HG02759 (cell line): ENCODE measurements around the gene PKN2.
A peak's percentile ranks its signal among the peaks of the same experiment; 100 is the strongest.

ENCODE experiments used
- ATAC-seq: cut with Tn5 transposase; IDR thresholded peaks from one replicate; pipeline ENCODE4 v1.9.1; 2021; ENCODE audit warnings: mild to moderate bottlenecking, moderate library complexity; ENCODE audit not compliant: unreplicated experiment

The PKN2 gene

DNA sequence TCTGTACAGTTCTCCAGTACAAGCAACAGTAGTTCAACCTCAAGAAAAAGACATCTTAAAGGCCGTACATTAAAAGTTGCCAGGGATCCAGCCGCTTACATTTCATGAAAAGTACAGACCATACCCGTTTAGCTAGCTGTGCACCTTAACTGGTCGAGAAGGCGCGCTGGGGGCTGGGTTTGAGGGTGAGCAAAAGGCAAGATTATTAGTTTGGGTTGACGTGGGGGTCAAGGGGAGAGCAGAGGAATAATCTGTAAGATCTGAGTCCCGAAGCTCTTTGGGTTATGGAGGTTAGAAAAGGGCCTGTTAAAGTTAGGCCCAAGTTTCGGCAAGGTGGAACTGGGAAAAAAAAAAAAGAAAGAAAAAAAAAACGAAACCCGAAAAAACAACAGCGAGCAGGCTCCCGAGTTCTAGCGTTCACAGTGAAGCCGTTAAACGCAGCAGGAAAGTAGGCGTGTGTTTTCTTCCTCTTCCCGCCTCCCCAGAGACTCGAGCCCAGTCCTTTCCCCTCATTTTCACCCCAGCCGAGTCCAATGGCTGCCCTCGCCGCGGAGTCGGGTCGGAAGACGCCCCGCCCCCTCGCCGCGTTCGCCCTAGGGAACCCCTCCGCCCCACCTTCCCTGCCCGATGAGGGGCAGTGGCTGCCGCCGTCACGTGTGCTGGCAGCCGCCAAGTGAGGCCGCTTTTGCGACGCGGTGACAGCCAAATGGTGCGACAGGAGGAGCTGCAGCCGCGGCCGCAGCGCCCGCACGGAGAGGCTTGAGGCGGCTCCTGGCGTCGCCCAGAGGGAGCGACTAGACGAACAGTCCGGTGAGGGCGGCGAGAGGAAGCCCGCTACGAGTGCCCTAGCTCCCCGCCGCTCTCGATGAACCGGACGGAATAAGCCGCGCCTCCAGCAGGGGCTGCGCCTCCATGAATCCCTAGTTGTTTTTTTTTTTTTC lies at the start of gene PKN2:
PKN2 (plus strand) TSS at position 733 of the 941 bp plus-strand sequence. CDS start 308 bp downstream, outside the sequence.
- ATAC-seq, result peak; percentile 91

DNA sequence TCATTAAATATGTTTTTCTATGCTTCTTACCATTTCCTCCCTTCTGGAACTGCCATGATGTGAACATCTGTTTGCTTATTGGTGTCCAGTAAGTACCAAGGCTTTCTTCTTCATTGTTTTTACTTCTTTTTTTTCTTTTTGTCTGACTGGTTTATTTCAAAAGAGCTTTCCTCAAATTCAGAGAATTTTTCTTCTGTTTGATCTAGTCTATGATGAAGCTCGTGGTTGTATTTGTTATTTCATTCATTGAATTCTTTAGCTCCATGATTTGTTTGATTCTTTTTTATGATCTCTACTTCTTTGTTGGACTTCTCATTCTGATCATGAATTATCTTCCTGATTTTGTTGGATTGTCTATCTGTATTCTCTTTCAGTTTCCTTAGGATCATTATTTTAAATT lies 49.5 kb upstream of the PKN2 start:
- no peak for ATAC-seq

DNA sequence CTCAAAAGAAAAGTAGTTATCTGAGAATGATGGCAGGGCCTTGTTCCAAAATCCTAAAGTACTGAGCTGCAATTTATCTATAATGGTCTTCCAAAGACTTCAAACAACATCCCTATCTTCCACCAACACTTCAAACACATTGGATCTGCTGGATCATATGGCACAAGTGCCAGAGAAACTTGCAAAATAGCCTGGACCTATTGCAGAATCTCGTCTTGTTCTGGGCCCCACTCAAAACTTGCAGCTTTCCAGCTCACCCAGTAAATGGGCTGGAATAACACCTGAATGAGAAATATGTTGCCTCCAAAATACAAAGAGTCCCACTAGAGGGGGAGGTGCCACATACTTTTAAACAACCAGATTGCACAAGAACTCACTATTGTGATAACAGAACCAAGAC lies 44.0 kb upstream of the PKN2 start:
- no peak for ATAC-seq

- no peak for ATAC-seq
These were observed 38.2 kb upstream of the PKN2 start for GRCh38 chr1:88645886-88646285.

GRCh38 chr1:88646476-88647248 lies 37.4 kb upstream of the PKN2 start:
- no peak for ATAC-seq

DNA sequence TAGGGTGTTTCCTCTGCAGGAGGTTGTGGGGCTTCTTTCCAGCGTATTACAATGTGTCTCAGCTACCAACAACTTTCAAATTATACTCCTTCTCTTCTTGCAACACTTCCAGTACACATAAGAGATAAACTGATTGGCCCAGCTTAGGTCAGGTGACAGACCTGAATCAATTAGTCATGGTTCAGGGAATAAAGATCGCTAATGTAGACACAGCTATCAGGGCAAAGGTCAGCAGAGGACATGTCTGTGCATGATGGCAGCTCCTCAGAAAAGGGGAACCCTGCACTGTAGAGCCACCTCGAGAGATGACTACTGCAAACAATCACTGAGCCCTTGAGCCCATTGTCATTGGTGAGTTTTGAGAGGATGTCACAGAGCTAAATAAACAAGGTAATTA lies 36.8 kb upstream of the PKN2 start:
- peak; percentile 80 for ATAC-seq

DNA sequence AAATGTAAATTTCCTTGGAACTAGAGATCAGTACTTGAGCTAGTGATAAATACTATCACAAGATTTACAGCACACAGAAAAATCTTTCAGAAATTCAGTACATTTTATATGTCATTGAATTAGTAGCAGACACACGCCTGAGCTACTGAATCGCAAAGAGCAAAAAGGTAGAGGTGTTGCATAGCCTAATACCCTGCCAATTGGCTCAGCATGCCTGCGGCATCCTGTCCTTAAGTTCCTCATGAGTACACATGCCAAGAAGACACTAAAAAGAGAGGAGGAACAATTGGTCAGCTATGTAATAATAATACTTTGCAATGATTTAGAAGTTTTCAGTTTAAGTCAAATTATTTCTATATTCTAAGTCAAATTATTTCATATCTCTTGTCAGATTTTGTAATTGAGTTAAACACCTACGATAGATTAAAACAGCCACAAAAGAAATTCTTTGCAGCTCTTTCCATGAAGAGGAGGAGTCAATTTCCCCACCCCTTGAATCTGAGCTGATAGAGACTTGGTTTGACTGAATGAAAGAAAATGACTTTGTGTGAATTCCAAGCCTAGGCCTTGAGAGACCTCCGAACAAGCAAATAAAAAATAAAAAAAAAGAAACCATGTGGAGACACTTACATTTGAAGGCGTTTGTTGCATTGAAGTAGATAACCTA lies 36.2 kb upstream of the PKN2 start:
- ATAC-seq, result no peak

DNA sequence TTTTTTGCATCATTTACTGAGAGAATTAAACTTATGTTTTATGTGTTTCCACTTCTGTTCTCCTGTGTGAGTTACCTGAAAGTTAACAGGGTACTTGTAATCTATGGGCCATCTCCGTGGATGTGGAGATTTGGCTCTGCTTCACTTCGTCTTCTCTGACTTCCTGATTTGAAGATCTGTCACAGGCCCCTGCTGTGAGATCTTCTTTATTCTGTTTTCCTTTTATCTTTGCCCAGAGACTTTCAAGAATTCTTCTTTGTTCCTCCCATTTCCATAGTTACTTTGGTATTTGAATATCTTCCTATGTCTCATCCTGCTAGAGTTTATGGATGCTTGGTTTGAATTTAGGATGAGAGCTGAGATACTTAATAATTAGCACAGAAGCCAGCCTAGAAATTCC lies 35.4 kb upstream of the PKN2 start:
- no peak for ATAC-seq

DNA sequence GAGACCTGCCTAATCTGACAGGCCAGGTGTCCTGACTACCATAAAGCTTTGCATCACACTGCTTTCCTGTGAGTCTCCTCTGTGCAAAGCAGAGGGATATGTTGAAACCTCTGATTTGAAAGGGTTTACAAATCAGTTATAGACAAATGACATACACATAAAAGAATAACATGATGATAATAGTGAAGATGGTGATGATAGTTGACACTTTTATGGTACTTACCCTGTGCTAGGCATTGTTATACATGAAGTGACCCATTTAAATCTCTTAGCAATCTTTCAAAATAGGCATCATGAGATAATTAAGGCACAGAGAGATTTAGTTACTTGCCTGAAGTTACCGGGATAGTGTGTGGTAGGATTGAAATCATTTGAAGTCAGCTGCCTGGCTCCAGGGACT lies 34.1 kb upstream of the PKN2 start:
- ATAC-seq, result no peak

- ATAC-seq, result no peak
These were observed 33.2 kb upstream of the PKN2 start for GRCh38 chr1:88650676-88651418.

GRCh38 chr1:88655140-88655539 lies 28.9 kb upstream of the PKN2 start:
- ATAC-seq, result no peak

DNA sequence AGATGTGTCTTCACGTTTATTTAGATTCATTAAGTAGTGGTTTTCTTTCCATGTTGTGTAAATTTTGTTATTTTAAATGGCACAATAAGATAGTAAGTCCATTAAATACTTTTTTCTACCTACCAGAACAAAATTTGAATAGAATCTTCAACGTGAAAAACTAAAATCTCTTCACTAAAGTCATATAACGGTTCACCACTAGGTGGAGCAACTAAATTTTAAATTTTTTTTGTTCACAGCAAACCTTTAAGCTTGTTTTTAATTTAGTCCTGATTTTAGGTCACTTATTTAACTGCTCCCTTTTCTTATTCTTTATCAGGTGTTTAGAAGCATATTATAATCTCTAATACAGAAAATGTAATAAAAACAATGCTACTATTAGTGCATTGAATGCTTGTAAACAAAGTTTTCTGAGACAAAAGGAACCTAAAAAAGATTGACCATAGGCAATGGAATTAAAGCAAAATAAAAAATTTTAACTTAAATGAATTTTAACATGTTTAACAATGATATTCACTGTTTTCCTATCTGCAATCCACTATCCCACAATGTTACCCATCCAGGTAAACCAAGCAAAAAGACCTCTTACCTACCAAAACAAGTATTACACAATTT lies 28.3 kb upstream of the PKN2 start:
- ATAC-seq, result no peak

DNA sequence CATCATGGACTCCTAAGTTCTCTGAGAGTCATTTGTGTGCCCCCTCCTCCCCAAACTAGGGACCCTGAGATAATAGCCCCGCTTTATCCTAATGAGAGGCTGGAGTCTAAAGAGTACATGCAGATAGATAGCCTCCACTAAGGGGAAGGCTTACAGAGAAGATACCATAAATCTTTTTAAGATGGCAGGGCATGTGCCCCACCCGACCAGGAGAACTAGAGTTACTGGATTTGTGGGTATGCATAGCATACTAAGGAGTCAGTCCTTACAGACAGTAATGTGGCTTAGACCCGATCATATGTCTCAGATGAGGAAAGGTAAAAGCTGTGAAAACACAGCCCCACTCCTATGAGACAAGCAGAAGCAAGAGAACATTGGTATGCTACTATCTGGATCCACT lies 25.7 kb upstream of the PKN2 start:
- no peak for ATAC-seq

GRCh38 chr1:88659552-88659951 lies 24.5 kb upstream of the PKN2 start:
- ATAC-seq, result no peak

DNA sequence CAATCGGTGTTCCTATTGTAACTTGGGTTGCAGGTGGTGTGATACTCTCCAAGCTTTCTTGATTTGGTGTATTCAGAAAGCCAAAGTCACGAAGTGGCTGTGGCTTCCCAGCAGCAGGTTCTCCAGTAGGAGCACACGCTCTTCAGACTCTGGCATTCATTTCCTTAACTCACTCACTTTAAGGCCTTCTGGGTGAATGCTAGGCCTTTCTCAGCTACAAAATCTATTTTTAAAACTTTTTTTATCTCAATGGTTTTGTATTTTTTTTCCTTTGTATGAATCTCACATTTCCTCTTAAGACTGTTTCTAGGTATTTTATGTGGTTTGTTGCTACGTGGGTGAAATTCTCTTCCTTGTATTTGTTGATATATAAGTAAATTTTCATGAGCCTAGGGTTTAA lies 22.9 kb upstream of the PKN2 start:
- no peak for ATAC-seq

DNA sequence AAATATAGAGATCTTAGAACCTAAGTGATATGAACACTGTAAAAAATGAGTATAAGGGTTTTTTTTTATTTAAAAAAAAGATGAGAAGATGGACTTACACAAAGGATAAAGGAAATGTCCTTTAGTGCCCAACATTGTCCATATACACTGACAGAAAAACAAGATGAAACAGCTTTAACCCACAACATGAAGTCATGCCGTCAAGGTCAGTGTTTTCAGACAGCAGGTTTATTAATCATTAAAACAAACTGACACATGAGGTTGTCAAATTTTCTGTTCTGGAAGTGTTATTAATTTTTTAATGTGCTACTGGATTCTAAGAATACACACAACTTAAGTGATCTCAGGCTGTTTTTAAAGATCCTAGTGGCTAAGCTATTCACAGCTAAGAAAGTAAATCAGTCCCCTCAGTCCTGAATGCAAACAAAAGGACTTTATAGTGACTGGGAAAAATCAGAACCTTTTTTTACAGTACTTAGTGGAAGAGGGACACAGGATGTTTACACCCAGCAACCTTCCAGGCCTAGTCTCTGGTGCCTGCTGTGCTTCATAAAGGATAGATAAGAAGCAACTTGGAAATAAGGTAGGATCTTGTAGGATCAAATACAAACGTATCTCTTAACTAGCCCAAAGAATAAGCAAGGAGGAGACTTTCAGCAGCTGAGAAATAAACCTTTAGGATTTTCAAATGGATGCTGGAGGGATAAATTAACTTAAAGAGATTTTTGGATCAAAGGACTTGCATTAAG lies 21.9 kb upstream of the PKN2 start:
- ATAC-seq, result peak; percentile 55

DNA sequence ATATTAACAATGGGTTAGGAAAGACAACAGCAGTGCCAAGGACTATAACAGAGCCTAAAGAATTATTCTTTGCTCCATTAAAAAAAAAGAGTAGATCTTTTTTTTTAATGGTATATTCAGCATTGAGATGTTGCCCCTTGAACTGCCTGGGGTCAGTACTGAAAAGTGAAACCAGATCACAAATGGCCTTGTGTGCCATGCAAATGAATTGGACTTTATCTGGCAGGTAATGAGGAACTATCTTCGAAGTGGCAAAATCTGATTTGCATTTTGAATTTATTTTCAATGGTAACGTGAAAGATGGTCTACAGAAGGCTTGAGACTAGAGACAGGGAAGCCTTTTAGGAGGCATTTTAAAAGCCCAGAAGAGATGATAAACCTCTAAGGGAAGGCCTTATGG lies 21.4 kb upstream of the PKN2 start:
- ATAC-seq, result no peak

DNA sequence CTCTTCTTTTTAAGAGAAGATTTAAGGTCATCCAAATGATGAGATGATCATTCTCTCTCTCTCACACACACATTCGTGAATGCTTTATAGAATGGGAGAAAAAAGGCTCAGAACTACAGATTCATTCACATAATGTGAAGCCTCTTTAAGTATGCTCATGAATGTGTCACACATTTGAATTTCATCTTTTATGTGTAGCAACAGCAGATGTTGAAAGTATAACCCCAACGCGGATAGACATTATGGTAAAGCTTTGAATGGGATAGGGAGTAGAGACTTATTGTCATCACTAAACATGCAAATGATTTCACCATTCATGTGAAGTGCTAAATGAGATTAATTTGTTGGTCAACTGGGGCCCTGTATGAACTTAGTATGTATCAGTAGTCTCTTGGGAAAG lies 15.7 kb upstream of the PKN2 start:
- ATAC-seq, result no peak

DNA sequence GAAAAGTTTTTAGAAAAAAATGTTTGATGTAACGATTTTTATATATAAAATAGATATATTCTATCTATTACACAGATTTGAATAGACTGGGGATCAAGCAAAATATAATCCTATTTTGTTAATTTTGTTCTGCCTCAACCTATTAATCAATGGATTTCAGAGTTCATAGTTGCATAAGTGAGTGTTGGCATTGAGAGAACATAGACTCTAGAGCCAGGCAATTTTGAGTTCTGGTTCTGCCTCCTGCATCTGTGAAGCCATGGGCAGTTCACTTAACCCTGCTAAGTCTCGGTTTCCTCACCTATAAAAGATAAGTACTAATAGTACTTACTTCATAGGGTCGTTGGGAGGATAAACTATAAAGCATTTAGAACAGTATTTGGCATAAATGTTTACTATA lies 13.6 kb upstream of the PKN2 start:
- no peak for ATAC-seq

DNA sequence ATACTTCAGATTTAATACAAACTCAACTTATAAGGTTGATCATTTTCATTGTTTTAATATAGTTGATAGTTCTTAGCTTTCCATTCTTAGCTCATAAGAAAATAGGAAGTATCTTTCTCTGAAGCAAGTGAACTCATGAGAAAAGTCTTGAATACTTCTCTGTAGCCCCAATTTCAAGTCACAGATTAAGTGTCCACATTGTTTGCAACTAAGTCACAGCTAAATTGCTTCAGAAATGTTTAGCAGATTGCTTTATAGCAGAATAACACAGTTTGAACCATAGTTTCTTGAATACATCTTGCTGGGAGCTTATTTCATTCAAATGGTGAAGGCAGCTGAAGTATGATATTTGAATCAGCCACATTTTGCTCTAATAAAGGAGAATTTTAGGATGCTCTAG lies 10.6 kb upstream of the PKN2 start:
- ATAC-seq, result no peak
